ENCODE measurements around the gene VPS13D.

The VPS13D gene

GRCh38 chr1:12499539-12500240, 269.9 kb downstream of the VPS13D start:
- H3K36me3 ChIP-seq (ENCODE audit: control insufficient read depth, insufficient read depth, low read length): peaks cover 26% of the 10 kb centered on the region
- DNase-seq: no peak
- no peaks in the 10 kb centered on the region for H3K4me1 ChIP-seq (ENCODE audit: control insufficient read depth, insufficient read depth, low read length, poor library complexity, severe bottlenecking)
- no peak overlapping the region for H3K27ac ChIP-seq (ENCODE audit: insufficient read depth, low read length, poor library complexity, severe bottlenecking)
- no peaks in the 10 kb centered on the region for H3K27me3 ChIP-seq (replicated peaks; ENCODE audit: control insufficient read depth, insufficient read depth, low read length, poor library complexity, severe bottlenecking)
- H3K9me3 ChIP-seq (ENCODE audit: control insufficient read depth, low read length): no peaks in the 10 kb centered on the region
- H3K4me3 ChIP-seq (ENCODE audit: insufficient read depth, low read depth, low read length, poor library complexity, severe bottlenecking): no peak overlapping the region

- H3K36me3 ChIP-seq (ENCODE audit: control insufficient read depth, insufficient read depth, low read length): peaks cover 42% of the 10 kb centered on the region
- no peak for DNase-seq
- no peaks in the 10 kb centered on the region for H3K27me3 ChIP-seq (replicated peaks; ENCODE audit: control insufficient read depth, insufficient read depth, low read length, poor library complexity, severe bottlenecking)
- H3K9me3 ChIP-seq (ENCODE audit: control insufficient read depth, low read length): no peaks in the 10 kb centered on the region
- no peaks in the 10 kb centered on the region for H3K4me1 ChIP-seq (ENCODE audit: control insufficient read depth, insufficient read depth, low read length, poor library complexity, severe bottlenecking)
- H3K27ac ChIP-seq (ENCODE audit: insufficient read depth, low read length, poor library complexity, severe bottlenecking): no peak overlapping the region
- no peak overlapping the region for H3K4me3 ChIP-seq (ENCODE audit: insufficient read depth, low read depth, low read length, poor library complexity, severe bottlenecking)
These were observed 271.8 kb downstream of the VPS13D start for GRCh38 chr1:12501661-12502060.

GRCh38 chr1:12502336-12503109, 272.7 kb downstream of the VPS13D start:
- Histone ChIP-seq H3K9me3 (ENCODE audit: control insufficient read depth, low read length) (no peaks in the 10 kb centered on the region), H3K36me3 (ENCODE audit: control insufficient read depth, insufficient read depth, low read length) (peaks cover 38% of the 10 kb centered on the region), H3K27ac (ENCODE audit: insufficient read depth, low read length, poor library complexity, severe bottlenecking) (no peak overlapping the region), H3K4me3 (ENCODE audit: insufficient read depth, low read depth, low read length, poor library complexity, severe bottlenecking) (no peak overlapping the region), H3K4me1 (ENCODE audit: control insufficient read depth, insufficient read depth, low read length, poor library complexity, severe bottlenecking) (no peaks in the 10 kb centered on the region), H3K27me3 (replicated peaks; ENCODE audit: control insufficient read depth, insufficient read depth, low read length, poor library complexity, severe bottlenecking) (no peaks in the 10 kb centered on the region)
- DNase-seq: no peak

- no peak overlapping the region for H3K4me3 ChIP-seq (ENCODE audit: insufficient read depth, low read depth, low read length, poor library complexity, severe bottlenecking)
- no peak overlapping the region for H3K27ac ChIP-seq (ENCODE audit: insufficient read depth, low read length, poor library complexity, severe bottlenecking)
- H3K36me3 ChIP-seq (ENCODE audit: control insufficient read depth, insufficient read depth, low read length): peaks cover 27% of the 10 kb centered on the region
- H3K27me3 ChIP-seq (replicated peaks; ENCODE audit: control insufficient read depth, insufficient read depth, low read length, poor library complexity, severe bottlenecking): no peaks in the 10 kb centered on the region
- H3K4me1 ChIP-seq (ENCODE audit: control insufficient read depth, insufficient read depth, low read length, poor library complexity, severe bottlenecking): no peaks in the 10 kb centered on the region
- H3K9me3 ChIP-seq (ENCODE audit: control insufficient read depth, low read length): no peaks in the 10 kb centered on the region
- DNase-seq: no peak
These were observed 273.9 kb downstream of the VPS13D start for GRCh38 chr1:12503709-12504108.

GRCh38 chr1:12504601-12505000, 274.8 kb downstream of the VPS13D start:
- peaks cover 24% of the 10 kb centered on the region for H3K36me3 ChIP-seq (ENCODE audit: control insufficient read depth, insufficient read depth, low read length)
- H3K27me3 ChIP-seq (replicated peaks; ENCODE audit: control insufficient read depth, insufficient read depth, low read length, poor library complexity, severe bottlenecking): no peaks in the 10 kb centered on the region
- H3K9me3 ChIP-seq (ENCODE audit: control insufficient read depth, low read length): no peaks in the 10 kb centered on the region
- no peaks in the 10 kb centered on the region for H3K4me1 ChIP-seq (ENCODE audit: control insufficient read depth, insufficient read depth, low read length, poor library complexity, severe bottlenecking)
- H3K4me3 ChIP-seq (ENCODE audit: insufficient read depth, low read depth, low read length, poor library complexity, severe bottlenecking): no peak overlapping the region
- no peak for DNase-seq
- H3K27ac ChIP-seq (ENCODE audit: insufficient read depth, low read length, poor library complexity, severe bottlenecking): no peak overlapping the region

- Histone ChIP-seq H3K27me3 (replicated peaks; ENCODE audit: control insufficient read depth, insufficient read depth, low read length, poor library complexity, severe bottlenecking) (no peaks in the 10 kb centered on the region), H3K9me3 (ENCODE audit: control insufficient read depth, low read length) (no peaks in the 10 kb centered on the region), H3K4me1 (ENCODE audit: control insufficient read depth, insufficient read depth, low read length, poor library complexity, severe bottlenecking) (peaks cover 4% of the 10 kb centered on the region), H3K4me3 (ENCODE audit: insufficient read depth, low read depth, low read length, poor library complexity, severe bottlenecking) (no peak overlapping the region), H3K36me3 (ENCODE audit: control insufficient read depth, insufficient read depth, low read length) (peaks cover 21% of the 10 kb centered on the region), H3K27ac (ENCODE audit: insufficient read depth, low read length, poor library complexity, severe bottlenecking) (no peak overlapping the region)
- DNase-seq: no peak
These were observed 275.4 kb downstream of the VPS13D start for GRCh38 chr1:12505231-12505630.

GRCh38 chr1:12505639-12506280, 275.9 kb downstream of the VPS13D start:
- Histone ChIP-seq H3K27ac (ENCODE audit: insufficient read depth, low read length, poor library complexity, severe bottlenecking) (no peak overlapping the region), H3K4me1 (ENCODE audit: control insufficient read depth, insufficient read depth, low read length, poor library complexity, severe bottlenecking) (peaks cover 4% of the 10 kb centered on the region), H3K4me3 (ENCODE audit: insufficient read depth, low read depth, low read length, poor library complexity, severe bottlenecking) (no peak overlapping the region), H3K36me3 (ENCODE audit: control insufficient read depth, insufficient read depth, low read length) (peaks cover 21% of the 10 kb centered on the region), H3K9me3 (ENCODE audit: control insufficient read depth, low read length) (no peaks in the 10 kb centered on the region), H3K27me3 (replicated peaks; ENCODE audit: control insufficient read depth, insufficient read depth, low read length, poor library complexity, severe bottlenecking) (no peaks in the 10 kb centered on the region)
- DNase-seq: no peak

GRCh38 chr1:12506281-12507280, 276.8 kb downstream of the VPS13D start:
- Histone ChIP-seq H3K27me3 (replicated peaks; ENCODE audit: control insufficient read depth, insufficient read depth, low read length, poor library complexity, severe bottlenecking) (no peaks in the 10 kb centered on the region), H3K9me3 (ENCODE audit: control insufficient read depth, low read length) (no peaks in the 10 kb centered on the region), H3K4me3 (ENCODE audit: insufficient read depth, low read depth, low read length, poor library complexity, severe bottlenecking) (no peak overlapping the region), H3K27ac (ENCODE audit: insufficient read depth, low read length, poor library complexity, severe bottlenecking) (no peak overlapping the region), H3K36me3 (ENCODE audit: control insufficient read depth, insufficient read depth, low read length) (peaks cover 21% of the 10 kb centered on the region), H3K4me1 (ENCODE audit: control insufficient read depth, insufficient read depth, low read length, poor library complexity, severe bottlenecking) (peaks cover 9% of the 10 kb centered on the region)
- no peak for DNase-seq

GRCh38 chr1:12507631-12508030, 277.8 kb downstream of the VPS13D start:
- DNase-seq: no peak
- no peak overlapping the region for H3K4me3 ChIP-seq (ENCODE audit: insufficient read depth, low read depth, low read length, poor library complexity, severe bottlenecking)
- H3K36me3 ChIP-seq (ENCODE audit: control insufficient read depth, insufficient read depth, low read length): peaks cover 22% of the 10 kb centered on the region
- no peak overlapping the region for H3K27ac ChIP-seq (ENCODE audit: insufficient read depth, low read length, poor library complexity, severe bottlenecking)
- H3K9me3 ChIP-seq (ENCODE audit: control insufficient read depth, low read length): no peaks in the 10 kb centered on the region
- H3K4me1 ChIP-seq (ENCODE audit: control insufficient read depth, insufficient read depth, low read length, poor library complexity, severe bottlenecking): peaks cover 12% of the 10 kb centered on the region
- H3K27me3 ChIP-seq (replicated peaks; ENCODE audit: control insufficient read depth, insufficient read depth, low read length, poor library complexity, severe bottlenecking): no peaks in the 10 kb centered on the region

Measured in effector memory CD4-positive, alpha-beta T cell (primary cell).